ENCODE measurements around the gene NOXA1.
"Not testable (repeated sequence)": the region's sequence is repeated elsewhere in the genome, so short reads cannot be mapped to it uniquely, and the experiment has no call there.

The NOXA1 gene

GRCh38 chr9:137441935-137442321, 18.7 kb downstream of the NOXA1 start:
- Histone ChIP-seq H3K27me3 (ENCODE audit: low read depth) (peaks cover 2% of the 10 kb centered on the region; the same call in 1 of the 2 replicates), H3K4me3 (no peak overlapping the region; the same call in 1 of the 2 replicates), H3K9me3 (no peaks in the 10 kb centered on the region), H3K4me1 (0 out of 2 replicates have a peak, but pooled peaks cover 3% of the 10 kb centered on the region), H3K36me3 (replicated peaks) (no peaks in the 10 kb centered on the region)
- in situ Hi-C loops (cut with MboI; ENCODE audit: low sequenced_read_pairs) = no loop called here
- DNase-seq (ENCODE audit: low spot score in 2 of 2) = no peak

- DNase-seq (ENCODE audit: low spot score in 2 of 2) = no peak
- Histone ChIP-seq H3K27me3 (ENCODE audit: low read depth) (peaks cover 2% of the 10 kb centered on the region; the same call in 1 of the 2 replicates), H3K9me3 (no peaks in the 10 kb centered on the region), H3K4me3 (no peak overlapping the region), H3K4me1 (0 out of 2 replicates have a peak, but pooled peaks cover 3% of the 10 kb centered on the region), H3K36me3 (replicated peaks) (peaks cover 8% of the 10 kb centered on the region)
- in situ Hi-C loops (cut with MboI; ENCODE audit: low sequenced_read_pairs) = no loop called here
Measured at GRCh38 chr9:137444106-137444790, 21.1 kb downstream of the NOXA1 start.

- peaks cover 2% of the 10 kb centered on the region; the same call in 1 of the 2 replicates for H3K27me3 ChIP-seq (ENCODE audit: low read depth)
- peak; percentile 45 to 85 for DNase-seq (ENCODE audit: low spot score in 2 of 2)
- in situ Hi-C loops (cut with MboI; ENCODE audit: low sequenced_read_pairs) = no loop called here
- H3K4me1 ChIP-seq = 0 out of 2 replicates have a peak, but pooled peaks cover 3% of the 10 kb centered on the region
- H3K9me3 ChIP-seq = no peaks in the 10 kb centered on the region
- peaks cover 17% of the 10 kb centered on the region for H3K36me3 ChIP-seq (replicated peaks)
- no peak overlapping the region for H3K4me3 ChIP-seq
Measured at GRCh38 chr9:137445275-137445807, 22.1 kb downstream of the NOXA1 start.

GRCh38 chr9:137445930-137446431, 22.8 kb downstream of the NOXA1 start:
- in situ Hi-C loops (cut with MboI; ENCODE audit: low sequenced_read_pairs) = no loop called here
- no peak overlapping the region for H3K4me3 ChIP-seq
- H3K27me3 ChIP-seq (ENCODE audit: low read depth) = peaks cover 2% of the 10 kb centered on the region; the same call in 1 of the 2 replicates
- DNase-seq (ENCODE audit: low spot score in 2 of 2) = no peak
- no peaks in the 10 kb centered on the region for H3K9me3 ChIP-seq
- 0 out of 2 replicates have a peak, but pooled peaks cover 3% of the 10 kb centered on the region for H3K4me1 ChIP-seq
- peaks cover 17% of the 10 kb centered on the region for H3K36me3 ChIP-seq (replicated peaks)

GRCh38 chr9:137446851-137447471, 23.8 kb downstream of the NOXA1 start:
- Histone ChIP-seq H3K27me3 (ENCODE audit: low read depth) (peaks cover 2% of the 10 kb centered on the region; the same call in 1 of the 2 replicates), H3K4me3 (no peak overlapping the region), H3K36me3 (replicated peaks) (peaks cover 17% of the 10 kb centered on the region), H3K9me3 (no peaks in the 10 kb centered on the region), H3K4me1 (0 out of 2 replicates have a peak, but pooled peaks cover 3% of the 10 kb centered on the region)
- DNase-seq (ENCODE audit: low spot score in 2 of 2) = no peak
- in situ Hi-C loops (cut with MboI; ENCODE audit: low sequenced_read_pairs) = no loop called here

- Histone ChIP-seq H3K36me3 (replicated peaks) (peaks cover 24% of the 10 kb centered on the region), H3K4me3 (no peak overlapping the region), H3K4me1 (no peaks in the 10 kb centered on the region), H3K27me3 (ENCODE audit: low read depth) (no peaks in the 10 kb centered on the region), H3K9me3 (no peaks in the 10 kb centered on the region)
- no peak for DNase-seq (ENCODE audit: low spot score in 2 of 2)
- in situ Hi-C loops (cut with MboI; ENCODE audit: low sequenced_read_pairs) = no loop called here
Measured at GRCh38 chr9:137447722-137448601, 24.8 kb downstream of the NOXA1 start.

- in situ Hi-C loops (cut with MboI; ENCODE audit: low sequenced_read_pairs) = no loop called here
- DNase-seq (ENCODE audit: low spot score in 2 of 2) = no peak
- H3K27me3 ChIP-seq (ENCODE audit: low read depth) = no peaks in the 10 kb centered on the region
- H3K9me3 ChIP-seq = no peaks in the 10 kb centered on the region
- no peak overlapping the region for H3K4me3 ChIP-seq
- H3K4me1 ChIP-seq = no peaks in the 10 kb centered on the region; the same call in 1 of the 2 replicates
- peaks cover 30% of the 10 kb centered on the region for H3K36me3 ChIP-seq (replicated peaks)
Measured at GRCh38 chr9:137448602-137448962, 25.4 kb downstream of the NOXA1 start.

GRCh38 chr9:137449081-137449844, 26.1 kb downstream of the NOXA1 start:
- DNase-seq (ENCODE audit: low spot score in 2 of 2) = no peak
- H3K4me3 ChIP-seq = no peak overlapping the region
- H3K9me3 ChIP-seq = no peaks in the 10 kb centered on the region
- peaks cover 32% of the 10 kb centered on the region for H3K36me3 ChIP-seq (replicated peaks)
- no peaks in the 10 kb centered on the region for H3K27me3 ChIP-seq (ENCODE audit: low read depth)
- in situ Hi-C loops (cut with MboI; ENCODE audit: low sequenced_read_pairs) = no loop called here
- peaks cover 2% of the 10 kb centered on the region for H3K4me1 ChIP-seq

- no peak for DNase-seq (ENCODE audit: low spot score in 2 of 2)
- Histone ChIP-seq H3K4me3 (no peak overlapping the region), H3K4me1 (peaks cover 5% of the 10 kb centered on the region), H3K36me3 (replicated peaks) (peaks cover 40% of the 10 kb centered on the region), H3K9me3 (no peaks in the 10 kb centered on the region), H3K27me3 (ENCODE audit: low read depth) (no peaks in the 10 kb centered on the region)
- in situ Hi-C loops (cut with MboI; ENCODE audit: low sequenced_read_pairs) = no loop called here
Measured at GRCh38 chr9:137449931-137450538, 26.8 kb downstream of the NOXA1 start.

GRCh38 chr9:137450539-137451222, 27.5 kb downstream of the NOXA1 start:
- H3K4me1 ChIP-seq; H3K4me3 ChIP-seq; in situ Hi-C loops (cut with MboI; ENCODE audit: low sequenced_read_pairs); DNase-seq (ENCODE audit: low spot score in 2 of 2); H3K9me3 ChIP-seq; H3K27me3 ChIP-seq (ENCODE audit: low read depth): not testable (repeated sequence)
- H3K36me3 ChIP-seq (replicated peaks) = peaks cover 46% of the 10 kb centered on the region

GRCh38 chr9:137451264-137452005, 28.2 kb downstream of the NOXA1 start:
- H3K27me3 ChIP-seq (ENCODE audit: low read depth); H3K4me1 ChIP-seq; H3K4me3 ChIP-seq; H3K9me3 ChIP-seq; in situ Hi-C loops (cut with MboI; ENCODE audit: low sequenced_read_pairs); DNase-seq (ENCODE audit: low spot score in 2 of 2): not testable (repeated sequence)
- H3K36me3 ChIP-seq (replicated peaks) = peaks cover 52% of the 10 kb centered on the region

Data from HAP-1 (cell line).